ENCODE data around the gene BRSK2. TPM values are rescaled to one million over a fixed set of nuclear protein-coding genes. Genes with fewer than 3 reads are reported as not detected.

Gene BRSK2
- total RNA-seq, 4 donors from 2014 or later, result 0.26 to 0.30 TPM; not detected in 2

- Histone ChIP-seq H3K9me3 (no peaks in the 10 kb centered on the region), H3K36me3 (peaks cover 9% of the 10 kb centered on the region), H3K27ac (no peak overlapping the region), H3K4me3 (no peak overlapping the region), H3K27me3 (no peaks in the 10 kb centered on the region), H3K4me1 (peaks cover 36% of the 10 kb centered on the region)
- DNase-seq (ENCODE audit: low spot score in 2 of 2), result no peak
- WGBS, result 43% methylated on average over 3 of the region's 3 CpGs
- TF ChIP-seq POLR2A (IDR thresholded peaks at IDR 0.05) (no peak), CTCF (IDR thresholded peaks at IDR 0.05) (no peak), POLR2AphosphoS5 (IDR thresholded peaks at IDR 0.05) (no peak), EP300 (IDR thresholded peaks at IDR 0.05) (no peak)
These were observed 107.0 kb downstream of the BRSK2 start for GRCh38 chr11:1496761-1497095.

GRCh38 chr11:1497600-1497999, 107.9 kb downstream of the BRSK2 start:
- no peaks in the 10 kb centered on the region for H3K9me3 ChIP-seq
- TF ChIP-seq CTCF (IDR thresholded peaks at IDR 0.05), result no peak
- no peak for TF ChIP-seq POLR2A (IDR thresholded peaks at IDR 0.05)
- TF ChIP-seq POLR2AphosphoS5 (IDR thresholded peaks at IDR 0.05), result no peak
- TF ChIP-seq EP300 (IDR thresholded peaks at IDR 0.05), result no peak
- peaks cover 45% of the 10 kb centered on the region for H3K4me1 ChIP-seq
- no peak overlapping the region for H3K4me3 ChIP-seq
- peaks cover 9% of the 10 kb centered on the region for H3K36me3 ChIP-seq
- H3K27me3 ChIP-seq, result no peaks in the 10 kb centered on the region
- 78% methylated on average over 5 of the region's 5 CpGs for WGBS
- H3K27ac ChIP-seq, result no peak overlapping the region
- no peak for DNase-seq (ENCODE audit: low spot score in 2 of 2)

DNA sequence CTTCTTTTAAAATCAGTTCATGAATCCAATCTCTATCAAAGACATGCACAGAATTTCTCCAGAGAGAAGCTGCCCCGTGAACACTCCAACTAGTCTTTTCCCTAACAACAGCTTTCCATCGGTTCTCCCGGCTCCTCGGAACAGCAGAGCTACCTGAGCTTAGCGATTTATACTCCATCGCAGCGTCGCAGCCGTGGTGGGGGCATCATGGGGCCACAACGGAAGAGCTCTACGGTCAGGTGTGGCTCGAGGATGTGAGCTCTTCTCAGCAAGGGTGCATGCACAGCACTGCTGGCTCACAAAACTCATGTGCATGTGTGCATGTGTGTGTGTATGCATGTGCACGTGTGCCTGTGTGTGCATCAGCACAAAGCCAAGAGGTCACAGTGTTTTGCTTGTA, 108.5 kb downstream of the BRSK2 start:
- H3K36me3 ChIP-seq, result peaks cover 9% of the 10 kb centered on the region
- no peaks in the 10 kb centered on the region for H3K27me3 ChIP-seq
- DNase-seq (ENCODE audit: low spot score in 2 of 2), result no peak
- peaks cover 52% of the 10 kb centered on the region for H3K4me1 ChIP-seq
- no peak overlapping the region for H3K27ac ChIP-seq
- 95% methylated on average over 13 of the region's 13 CpGs for WGBS
- H3K4me3 ChIP-seq, result no peak overlapping the region
- no peaks in the 10 kb centered on the region for H3K9me3 ChIP-seq
- TF ChIP-seq CTCF (IDR thresholded peaks at IDR 0.05), result no peak
- TF ChIP-seq EP300 (IDR thresholded peaks at IDR 0.05), result no peak
- no peak for TF ChIP-seq POLR2A (IDR thresholded peaks at IDR 0.05)
- TF ChIP-seq POLR2AphosphoS5 (IDR thresholded peaks at IDR 0.05), result no peak

DNA sequence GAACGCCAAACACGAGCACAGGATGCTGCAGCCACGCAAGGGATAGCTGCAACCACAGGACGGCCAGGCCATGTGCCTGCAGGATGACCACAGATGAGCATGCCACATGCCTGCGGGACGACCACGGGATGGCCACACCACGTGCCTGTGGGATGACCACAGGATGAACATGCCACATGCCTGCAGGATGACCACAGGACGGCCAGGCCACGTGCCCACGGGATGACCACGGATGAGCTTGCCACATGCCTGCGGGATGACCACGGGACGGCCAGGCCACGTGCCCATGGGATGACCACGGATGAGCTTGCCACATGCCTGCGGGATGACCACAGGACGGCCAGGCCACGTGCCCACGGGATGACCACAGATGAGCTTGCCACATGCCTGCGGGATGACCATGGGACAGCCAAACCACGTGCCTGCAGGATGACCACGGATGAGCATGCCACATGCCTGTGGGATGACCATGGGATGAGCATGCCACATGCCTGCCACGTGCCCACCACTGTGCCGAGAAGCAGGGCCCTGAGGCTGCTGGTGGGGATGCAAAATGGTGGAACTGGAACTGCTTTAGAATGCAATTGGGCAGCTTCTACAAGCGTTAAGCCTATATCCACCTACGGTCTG, 109.6 kb downstream of the BRSK2 start:
- 91% methylated on average over 18 of the region's 28 CpGs for WGBS
- H3K27me3 ChIP-seq, result no peaks in the 10 kb centered on the region
- peaks cover 63% of the 10 kb centered on the region for H3K4me1 ChIP-seq
- H3K36me3 ChIP-seq, result peaks cover 9% of the 10 kb centered on the region
- H3K9me3 ChIP-seq, result no peaks in the 10 kb centered on the region
- TF ChIP-seq POLR2AphosphoS5 (IDR thresholded peaks at IDR 0.05), result no peak
- TF ChIP-seq POLR2A (IDR thresholded peaks at IDR 0.05), result no peak
- TF ChIP-seq EP300 (IDR thresholded peaks at IDR 0.05), result no peak
- TF ChIP-seq CTCF (IDR thresholded peaks at IDR 0.05), result no peak
- peak in 1 of 2 donors; percentile 54 for DNase-seq (ENCODE audit: low spot score in 2 of 2)
- H3K4me3 ChIP-seq, result no peak overlapping the region
- H3K27ac ChIP-seq, result no peak overlapping the region

DNA sequence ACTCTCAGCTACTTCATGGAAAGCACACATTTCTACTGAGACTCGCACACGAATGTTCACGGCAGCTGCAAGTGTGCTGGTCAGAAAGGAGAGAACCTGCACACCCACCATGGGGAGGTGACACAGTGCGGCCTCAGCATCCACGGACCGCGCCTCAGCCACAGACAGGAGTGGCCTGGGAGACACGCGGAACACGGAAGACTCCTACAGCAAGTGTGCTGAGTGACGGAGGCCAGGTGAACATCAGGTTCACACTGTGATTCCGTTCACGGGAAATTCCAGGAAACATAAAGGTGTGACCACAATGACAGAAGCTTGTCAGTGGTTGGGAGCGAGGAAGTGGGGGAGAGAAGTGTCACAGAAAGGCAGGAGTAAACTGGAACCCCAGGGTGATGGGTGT, 110.2 kb downstream of the BRSK2 start:
- no peaks in the 10 kb centered on the region for H3K27me3 ChIP-seq
- H3K36me3 ChIP-seq, result peaks cover 9% of the 10 kb centered on the region
- H3K4me3 ChIP-seq, result no peak overlapping the region
- DNase-seq (ENCODE audit: low spot score in 2 of 2), result peak in 1 of 2 donors; percentile 53
- no peaks in the 10 kb centered on the region for H3K9me3 ChIP-seq
- 81% methylated on average over 13 of the region's 14 CpGs for WGBS
- H3K27ac ChIP-seq, result no peak overlapping the region
- peaks cover 67% of the 10 kb centered on the region for H3K4me1 ChIP-seq
- TF ChIP-seq POLR2AphosphoS5 (IDR thresholded peaks at IDR 0.05), result no peak
- TF ChIP-seq EP300 (IDR thresholded peaks at IDR 0.05), result no peak
- no peak for TF ChIP-seq CTCF (IDR thresholded peaks at IDR 0.05)
- no peak for TF ChIP-seq POLR2A (IDR thresholded peaks at IDR 0.05)
